Common myeloid progenitor, CD34-positive (primary cell): ENCODE data around the gene SMIM43.

ENCODE experiments used
- CTCF ChIA-PET: fragments of 350-600 bp; sonication (Branson Sonifier 250); formaldehyde crosslinking; loops from one replicate; lab custom pipeline; 2021; ENCODE audit warnings: antibody characterized with exemption; lab: Charles Lee
- POLR2A ChIA-PET: fragments of 350-600 bp; sonication (Branson Sonifier 250); formaldehyde crosslinking; loops from one replicate; lab custom pipeline; 2021; ENCODE audit warnings: antibody characterized with exemption; lab: Charles Lee
- DNase-seq, 3 donors: peaks; one replicate each; pipeline versions ENCODE4 v3.0.0 to v3.0.0-alpha.2; 2013
- H3K27ac ChIP-seq, 2 experiments: 1 replicate in 1 of 2; 2 replicates in 1 of 2; pipeline ENCODE4 v1.7.0; 2013; ENCODE audit warnings: inconsistent platforms in 2 of 2, low read length in 2 of 2, mild to moderate bottlenecking in 2 of 2, low read depth in 1 of 2, moderate library complexity in 1 of 2; ENCODE audit not compliant: severe bottlenecking in 2 of 2, insufficient read depth in 1 of 2, poor library complexity in 1 of 2
- H3K27me3 ChIP-seq, 5 experiments: replicated peaks in 2 of 5; 1 replicate in 3 of 5; 2 replicates in 2 of 5; pipeline versions ENCODE4 v1.6.1 to v1.7.0; 2013; ENCODE audit warnings: low read length in 4 of 5, mild to moderate bottlenecking in 2 of 5, moderate library complexity in 2 of 5, inconsistent platforms in 1 of 5; ENCODE audit not compliant: insufficient read depth in 5 of 5, control insufficient read depth in 4 of 5
- H3K36me3 ChIP-seq, 4 experiments: 1 replicate in 2 of 4; 2 replicates in 2 of 4; pipeline versions ENCODE4 v1.6.1 to v1.7.0; 2013; ENCODE audit warnings: low read length in 3 of 4, control low read depth in 1 of 4, mild to moderate bottlenecking in 1 of 4; ENCODE audit not compliant: control insufficient read depth in 4 of 4, insufficient read depth in 4 of 4
- H3K4me1 ChIP-seq, 4 experiments: 1 replicate in 3 of 4; 2 replicates in 1 of 4; pipeline versions ENCODE4 v1.6.1 to v1.7.1; 2013; ENCODE audit warnings: low read length in 3 of 4, mild to moderate bottlenecking in 3 of 4, control low read depth in 1 of 4, inconsistent platforms in 1 of 4, moderate library complexity in 1 of 4; ENCODE audit not compliant: control insufficient read depth in 4 of 4, insufficient read depth in 4 of 4; ENCODE audit errors: control extremely low read depth in 1 of 4
- H3K4me3 ChIP-seq, 7 experiments: 1 replicate in 4 of 7; 2 replicates in 3 of 7; pipeline versions ENCODE4 v1.5.1 to v1.7.0; 2013; ENCODE audit warnings: mild to moderate bottlenecking in 7 of 7, low read length in 6 of 7, moderate library complexity in 6 of 7, inconsistent platforms in 2 of 7, low read depth in 2 of 7, control low read depth in 1 of 7; ENCODE audit not compliant: insufficient read depth in 4 of 7, control insufficient read depth in 1 of 7; ENCODE audit errors: extremely low read depth in 1 of 7
- H3K9me3 ChIP-seq, 5 experiments: 1 replicate in 4 of 5; 2 replicates in 1 of 5; pipeline versions ENCODE4 v1.6.1 to v1.7.1; 2013; ENCODE audit warnings: low read length in 4 of 5, mild to moderate bottlenecking in 2 of 5, inconsistent platforms in 1 of 5, low read depth in 1 of 5, moderate library complexity in 1 of 5; ENCODE audit not compliant: control insufficient read depth in 4 of 5, insufficient read depth in 2 of 5; ENCODE audit errors: control extremely low read depth in 1 of 5
- WGBS: methylation state at CpG from one replicate; pipeline ENCODE4 v1.1.5; 2013; ENCODE audit not compliant: insufficient coverage; 5-methylcytosine and 5-hydroxymethylcytosine counted together

The SMIM43 gene

GRCh38 chr4:121790976-121791375 is 26.0 kb upstream of the SMIM43 start:
- H3K36me3 ChIP-seq, result no peaks in the 10 kb centered on the region
- no peak overlapping the region for H3K4me3 ChIP-seq
- no peaks in the 10 kb centered on the region for H3K9me3 ChIP-seq
- no peaks in the 10 kb centered on the region for H3K4me1 ChIP-seq
- peak in 2 of 3 donors; percentile 15 to 44 for DNase-seq
- peaks cover 0 to 5% (median 0%) of the 10 kb centered on the region in 5 experiments for H3K27me3 ChIP-seq
- ChIA-PET CTCF (no interaction called here), POLR2A (no interaction called here)
- H3K27ac ChIP-seq, result no peak overlapping the region

GRCh38 chr4:121789960-121790829 is 25.2 kb upstream of the SMIM43 start:
- Histone ChIP-seq H3K27me3 (peaks cover 0 to 8% (median 0%) of the 10 kb centered on the region in 5 experiments), H3K9me3 (no peaks in the 10 kb centered on the region), H3K4me3 (no peak overlapping the region), H3K27ac (no peak overlapping the region), H3K4me1 (no peaks in the 10 kb centered on the region), H3K36me3 (no peaks in the 10 kb centered on the region)
- CTCF ChIA-PET, result no interaction called here
- WGBS, result 100% methylated on average over 1 of the region's 3 CpGs
- POLR2A ChIA-PET, result no interaction called here
- DNase-seq, result no peak

- Histone ChIP-seq H3K4me1 (no peaks in the 10 kb centered on the region), H3K9me3 (peaks cover 0 to under 1% (median 0%) of the 10 kb centered on the region in 5 experiments), H3K27ac (no peak overlapping the region), H3K27me3 (peaks cover 0 to 6% (median 0%) of the 10 kb centered on the region in 5 experiments), H3K36me3 (no peaks in the 10 kb centered on the region), H3K4me3 (no peak overlapping the region)
- DNase-seq, result no peak
- CTCF ChIA-PET, result no interaction called here
- POLR2A ChIA-PET, result no interaction called here
- WGBS, result 100% methylated on average over 1 of the region's 1 CpG
Measured at GRCh38 chr4:121789455-121789854, 24.5 kb upstream of the SMIM43 start.

- WGBS, result 100% methylated on average over 1 of the region's 2 CpGs
- no peak overlapping the region for H3K27ac ChIP-seq
Measured at GRCh38 chr4:121788896-121789295, 23.9 kb upstream of the SMIM43 start.

GRCh38 chr4:121786221-121786620 is 21.3 kb upstream of the SMIM43 start:
- no peak for DNase-seq
- no peak overlapping the region for H3K4me3 ChIP-seq
- peaks cover 0 to 4% (median 0%) of the 10 kb centered on the region in 5 experiments for H3K9me3 ChIP-seq
- peaks cover 0 to 6% (median 4%) of the 10 kb centered on the region in 5 experiments for H3K27me3 ChIP-seq
- no CpG with 5 or more reads among the region's 2 CpGs for WGBS
- H3K4me1 ChIP-seq, result no peaks in the 10 kb centered on the region
- no peak overlapping the region for H3K27ac ChIP-seq
- ChIA-PET CTCF (no interaction called here), POLR2A (interaction anchor here (0.6 kb wide), 1 partner anchor 10 kb away, joined by 5 read pairs; no protein-coding TSS in a partner anchor)
- no peaks in the 10 kb centered on the region for H3K36me3 ChIP-seq

More at GRCh38 chr4:121788896-121789295, 23.9 kb upstream of the SMIM43 start:
- H3K9me3 ChIP-seq, result peaks cover 0 to 4% (median 0%) of the 10 kb centered on the region in 5 experiments
- no peaks in the 10 kb centered on the region for H3K36me3 ChIP-seq
- no peak overlapping the region for H3K4me3 ChIP-seq
- ChIA-PET POLR2A (no interaction called here), CTCF (no interaction called here)
- H3K27me3 ChIP-seq, result peaks cover 0 to 6% (median 0%) of the 10 kb centered on the region in 5 experiments
- no peaks in the 10 kb centered on the region for H3K4me1 ChIP-seq
- no peak for DNase-seq

GRCh38 chr4:121785479-121785878 is 20.5 kb upstream of the SMIM43 start:
- H3K4me1 ChIP-seq, result no peaks in the 10 kb centered on the region
- POLR2A ChIA-PET, result no interaction called here
- WGBS, result 100% methylated on average over 4 of the region's 4 CpGs
- peaks cover 0 to 4% (median 0%) of the 10 kb centered on the region in 5 experiments for H3K9me3 ChIP-seq
- no peak overlapping the region for H3K27ac ChIP-seq
- H3K4me3 ChIP-seq, result no peak overlapping the region
- CTCF ChIA-PET, result no interaction called here
- no peak for DNase-seq
- no peaks in the 10 kb centered on the region for H3K36me3 ChIP-seq
- H3K27me3 ChIP-seq, result peaks cover 0 to 4% (median 3%) of the 10 kb centered on the region in 5 experiments

- Histone ChIP-seq H3K4me3 (no peak overlapping the region), H3K9me3 (peaks cover 0 to 4% (median 0%) of the 10 kb centered on the region in 5 experiments), H3K4me1 (no peaks in the 10 kb centered on the region), H3K27me3 (peaks cover 0 to 4% (median 3%) of the 10 kb centered on the region in 5 experiments), H3K36me3 (no peaks in the 10 kb centered on the region), H3K27ac (no peak overlapping the region)
- WGBS, result 91% methylated on average over 2 of the region's 2 CpGs
- no peak for DNase-seq
- POLR2A ChIA-PET, result no interaction called here
- CTCF ChIA-PET, result interaction anchor here (0.8 kb wide), 1 partner anchor 44 kb away, joined by 3 read pairs; no protein-coding TSS in a partner anchor
Measured at GRCh38 chr4:121784975-121785374, 20.0 kb upstream of the SMIM43 start.
